ENCODE measurements around the gene ANKMY2.
"Not testable (repeated sequence)": the region's sequence is repeated elsewhere in the genome, so short reads cannot be mapped to it uniquely, and the experiment has no call there.

DNA sequence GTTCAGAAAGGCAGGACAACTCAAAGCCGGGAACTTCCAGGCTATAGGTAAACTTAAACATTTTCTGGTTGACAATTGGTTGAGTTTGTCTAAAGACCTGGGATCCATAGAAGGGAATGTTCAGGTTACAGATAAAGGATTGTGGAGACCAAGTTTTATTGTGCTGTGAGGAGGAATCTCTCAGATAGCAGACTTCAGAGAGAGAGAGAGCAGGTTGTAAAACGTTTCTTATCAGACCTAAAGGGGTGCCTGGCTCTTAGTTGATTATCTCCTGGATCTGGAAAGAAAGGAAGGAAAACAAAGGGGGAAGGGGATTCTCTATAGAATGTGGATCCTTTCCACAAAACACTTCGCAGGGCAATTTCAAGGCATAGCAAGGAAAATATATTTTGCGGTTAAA, 50.0 kb downstream of the ANKMY2 start:
- TF ChIP-seq, protein P1, sequence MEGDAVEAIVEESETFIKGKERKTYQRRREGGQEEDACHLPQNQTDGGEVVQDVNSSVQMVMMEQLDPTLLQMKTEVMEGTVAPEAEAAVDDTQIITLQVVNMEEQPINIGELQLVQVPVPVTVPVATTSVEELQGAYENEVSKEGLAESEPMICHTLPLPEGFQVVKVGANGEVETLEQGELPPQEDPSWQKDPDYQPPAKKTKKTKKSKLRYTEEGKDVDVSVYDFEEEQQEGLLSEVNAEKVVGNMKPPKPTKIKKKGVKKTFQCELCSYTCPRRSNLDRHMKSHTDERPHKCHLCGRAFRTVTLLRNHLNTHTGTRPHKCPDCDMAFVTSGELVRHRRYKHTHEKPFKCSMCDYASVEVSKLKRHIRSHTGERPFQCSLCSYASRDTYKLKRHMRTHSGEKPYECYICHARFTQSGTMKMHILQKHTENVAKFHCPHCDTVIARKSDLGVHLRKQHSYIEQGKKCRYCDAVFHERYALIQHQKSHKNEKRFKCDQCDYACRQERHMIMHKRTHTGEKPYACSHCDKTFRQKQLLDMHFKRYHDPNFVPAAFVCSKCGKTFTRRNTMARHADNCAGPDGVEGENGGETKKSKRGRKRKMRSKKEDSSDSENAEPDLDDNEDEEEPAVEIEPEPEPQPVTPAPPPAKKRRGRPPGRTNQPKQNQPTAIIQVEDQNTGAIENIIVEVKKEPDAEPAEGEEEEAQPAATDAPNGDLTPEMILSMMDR (conservative IDR thresholded peaks at IDR 0.05): not testable (repeated sequence)
- TF ChIP-seq EZH2 (IDR thresholded peaks at IDR 0.05; ENCODE audit: low read depth): not testable (repeated sequence)
